HG02852 (cell line): ENCODE data around the gene ALOX5AP.
A peak's percentile ranks its signal among the peaks of the same experiment; 100 is the strongest.

Experiments
- ATAC-seq: cut with Tn5 transposase; IDR thresholded peaks from one replicate; pipeline ENCODE4 v1.9.1; 2021; ENCODE audit warnings: mild to moderate bottlenecking, moderate library complexity; ENCODE audit not compliant: unreplicated experiment

The ALOX5AP gene

DNA sequence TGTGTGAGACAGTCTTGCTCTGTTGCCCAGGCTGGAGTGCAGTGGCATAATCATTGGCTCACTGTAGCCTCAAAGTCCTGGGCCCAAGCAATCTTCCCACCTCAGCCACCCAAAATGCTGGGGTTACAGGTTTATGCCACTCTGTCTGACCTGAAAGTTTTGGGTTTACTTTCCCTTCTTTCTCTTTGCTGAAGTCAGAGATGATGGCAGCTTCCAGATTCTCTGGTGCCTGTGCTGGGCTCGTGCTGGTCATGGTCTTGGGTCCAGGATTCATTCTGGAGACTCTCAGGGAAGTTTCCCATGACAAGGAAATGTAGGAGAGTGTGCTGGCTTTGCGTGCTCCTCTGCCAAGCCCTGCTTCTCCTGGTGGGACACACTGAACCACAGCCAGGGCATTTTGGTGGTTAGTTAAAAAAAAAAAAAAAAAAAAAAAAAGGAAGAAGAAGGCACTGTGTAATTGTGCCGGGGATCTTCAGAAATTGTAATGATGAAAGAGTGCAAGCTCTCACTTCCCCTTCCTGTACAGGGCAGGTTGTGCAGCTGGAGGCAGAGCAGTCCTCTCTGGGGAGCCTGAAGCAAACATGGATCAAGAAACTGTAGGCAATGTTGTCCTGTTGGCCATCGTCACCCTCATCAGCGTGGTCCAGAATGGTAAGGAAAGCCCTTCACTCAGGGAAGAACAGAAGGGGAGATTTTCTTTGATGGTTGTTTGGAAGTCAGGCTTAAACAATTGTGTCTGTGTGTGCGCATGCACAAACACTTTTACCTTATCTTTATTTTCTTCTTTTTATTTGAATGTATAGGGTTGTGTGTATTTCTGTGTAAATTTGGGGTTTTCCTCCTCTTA is at the start of gene ALOX5AP:
TSS of gene ALOX5AP (plus strand) at position 519 of the 847 bp plus-strand sequence. CDS start at position 582, 63 bp downstream.
- peak; percentile 75 for ATAC-seq

DNA sequence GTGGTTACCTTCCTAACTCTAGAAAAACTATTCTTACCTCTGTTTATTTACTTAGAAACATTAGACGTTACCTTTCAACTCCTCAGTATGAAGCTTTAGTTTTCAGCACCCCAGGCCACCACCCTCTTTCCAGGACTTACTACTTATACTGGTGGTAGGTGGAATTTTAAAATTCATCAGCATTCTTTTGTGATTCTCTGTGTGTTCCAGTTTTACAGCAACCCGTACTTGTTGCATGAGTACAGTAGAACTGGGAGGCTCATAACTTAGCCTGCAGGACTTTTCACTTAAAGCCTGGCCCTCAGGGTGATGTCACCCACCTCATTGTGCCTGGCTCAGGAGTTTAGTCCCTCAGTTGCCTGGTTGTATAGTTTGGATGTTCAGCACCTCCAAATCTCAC is 49.4 kb upstream of the ALOX5AP start:
- ATAC-seq, result no peak

DNA sequence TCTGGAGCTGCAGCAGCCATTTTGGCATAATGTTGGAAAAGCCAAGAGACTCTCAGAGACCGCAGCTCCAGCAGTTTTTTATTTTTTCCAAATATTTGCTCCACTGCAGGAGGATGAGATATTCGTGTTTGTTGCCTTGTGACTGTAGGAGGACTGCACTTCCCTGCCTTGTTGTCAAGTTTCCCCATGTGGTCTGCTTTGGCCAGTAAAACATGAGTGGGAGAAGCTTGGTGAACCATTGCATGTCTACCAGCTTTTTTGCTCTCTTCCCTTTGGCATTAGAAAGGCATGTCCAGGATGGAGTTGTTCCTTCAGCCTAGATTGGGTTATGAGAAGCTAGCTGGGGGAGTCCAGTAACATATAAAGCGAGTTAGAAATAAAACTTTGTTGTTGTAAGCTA is 47.7 kb upstream of the ALOX5AP start:
- no peak for ATAC-seq

DNA sequence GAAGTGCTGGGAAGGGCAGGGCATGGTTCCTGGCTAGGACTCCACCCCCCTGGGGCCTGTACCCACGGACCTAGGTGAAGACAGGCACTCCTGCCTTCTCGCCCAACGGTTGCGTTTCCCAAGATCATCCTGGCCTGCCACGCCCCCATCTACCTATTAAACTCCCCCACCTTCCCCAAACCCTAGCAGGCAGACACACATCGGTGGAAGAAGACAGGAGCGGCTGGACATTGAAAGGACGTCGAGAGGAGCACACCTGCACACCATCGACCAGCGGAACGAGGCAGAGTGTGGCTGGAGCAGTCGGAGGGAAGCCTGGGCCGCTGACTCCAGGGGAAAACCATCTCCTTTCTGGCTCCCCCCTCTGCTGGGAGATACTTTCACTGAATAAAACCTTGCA is 45.6 kb upstream of the ALOX5AP start:
- ATAC-seq, result no peak

DNA sequence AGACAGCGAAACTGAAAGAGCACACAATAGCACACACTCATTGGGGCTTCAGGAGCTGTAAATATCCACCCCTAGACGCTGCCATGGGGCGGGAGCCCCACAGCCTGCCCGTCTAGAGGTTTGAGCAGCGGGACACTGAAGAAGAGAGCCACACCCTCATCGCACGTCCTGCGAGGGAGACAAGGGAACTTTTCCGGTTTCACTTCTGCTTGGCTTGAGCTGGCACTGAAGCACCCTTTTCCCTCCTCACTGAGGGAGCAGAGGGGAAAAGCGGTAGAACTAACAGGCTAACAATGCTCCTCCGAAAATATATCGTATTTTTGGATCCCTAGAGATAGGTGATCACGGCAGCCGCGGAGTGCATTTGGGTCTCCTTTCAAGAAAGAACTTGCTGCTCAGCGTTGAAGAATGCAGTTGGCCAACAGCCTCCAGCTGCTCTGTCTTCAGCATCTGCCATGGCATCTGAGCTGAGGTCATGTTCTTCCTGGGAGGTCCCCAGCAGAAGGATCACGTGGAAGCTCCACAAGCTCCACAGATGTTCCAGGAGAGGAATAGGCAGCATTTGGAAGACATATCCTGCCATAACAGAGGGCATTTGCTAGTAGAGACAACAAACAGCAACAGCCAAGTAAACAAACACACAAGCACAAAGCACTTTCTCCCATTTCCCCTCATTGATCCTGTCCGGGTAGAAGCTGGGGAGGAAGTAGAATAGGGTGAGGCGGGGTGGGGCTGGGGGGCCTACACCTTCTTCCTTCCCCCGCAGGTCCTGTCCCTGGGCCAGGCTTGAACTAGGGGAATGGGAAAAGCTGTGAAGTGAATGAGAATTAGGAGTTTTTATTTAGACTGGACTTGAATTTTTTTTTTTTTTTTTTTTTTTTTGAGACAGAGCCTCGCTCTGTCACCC is 44.8 kb upstream of the ALOX5AP start:
- no peak for ATAC-seq

DNA sequence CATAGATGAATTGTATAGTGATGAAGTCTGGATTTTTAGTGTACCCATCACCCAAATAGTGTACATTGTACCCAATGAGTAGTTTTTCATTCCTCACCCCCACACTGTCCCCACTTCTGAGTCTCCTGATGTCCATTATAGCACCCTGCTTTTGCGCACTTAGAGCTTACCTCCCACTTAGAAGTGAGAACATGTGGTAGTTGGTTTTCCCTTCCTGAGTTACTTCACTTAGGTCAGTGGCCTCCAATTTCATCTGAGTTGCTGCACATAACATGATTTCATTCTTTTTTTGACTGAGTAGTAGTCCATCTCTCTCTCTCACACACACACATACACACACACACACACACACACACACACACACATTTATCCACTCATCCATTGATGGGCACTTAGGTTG is 43.2 kb upstream of the ALOX5AP start:
- no peak for ATAC-seq

DNA sequence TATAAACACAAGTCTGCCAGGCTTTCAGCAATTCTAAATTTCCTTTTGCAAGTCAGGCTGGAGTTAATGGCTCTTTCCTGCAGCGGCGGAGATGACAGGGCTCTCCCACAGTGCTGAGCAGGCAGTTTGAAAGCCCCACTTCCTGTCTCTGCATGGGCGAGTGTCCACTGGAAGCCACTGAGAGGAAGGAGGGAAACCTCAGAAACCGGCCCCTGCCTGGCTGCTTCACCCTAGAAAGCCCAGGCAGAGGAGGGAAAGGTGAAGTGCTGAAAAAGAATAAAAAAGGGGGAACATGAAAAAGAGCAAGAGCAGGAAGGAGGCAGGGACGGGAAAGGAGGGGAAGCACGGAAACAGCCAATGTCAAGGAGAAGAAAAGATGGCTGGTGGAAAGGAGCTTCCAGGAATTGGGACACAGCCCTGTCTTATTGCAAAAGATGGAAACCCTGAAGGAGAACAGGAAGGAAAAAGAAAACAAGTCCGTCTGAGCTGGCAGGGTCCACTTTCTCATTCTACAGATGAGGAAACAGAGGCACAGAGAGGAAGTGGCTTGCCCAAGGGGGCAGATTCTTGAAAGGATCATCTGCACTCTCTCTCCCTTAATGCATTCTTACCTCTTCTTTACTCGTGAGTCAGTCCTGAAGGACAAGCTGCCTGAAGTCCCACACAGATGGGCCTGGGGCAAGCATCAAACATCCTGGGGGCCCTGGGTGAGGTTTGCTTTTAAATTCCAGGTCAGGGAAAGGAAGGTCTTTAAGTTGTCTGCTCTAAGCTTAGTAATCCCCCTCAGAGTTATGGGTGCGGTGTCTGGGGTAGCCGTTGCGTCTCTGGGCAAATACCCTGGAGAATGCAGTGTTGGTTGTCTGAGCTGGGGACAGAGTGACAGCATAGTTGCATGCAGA is 38.8 kb upstream of the ALOX5AP start:
- no peak for ATAC-seq

DNA sequence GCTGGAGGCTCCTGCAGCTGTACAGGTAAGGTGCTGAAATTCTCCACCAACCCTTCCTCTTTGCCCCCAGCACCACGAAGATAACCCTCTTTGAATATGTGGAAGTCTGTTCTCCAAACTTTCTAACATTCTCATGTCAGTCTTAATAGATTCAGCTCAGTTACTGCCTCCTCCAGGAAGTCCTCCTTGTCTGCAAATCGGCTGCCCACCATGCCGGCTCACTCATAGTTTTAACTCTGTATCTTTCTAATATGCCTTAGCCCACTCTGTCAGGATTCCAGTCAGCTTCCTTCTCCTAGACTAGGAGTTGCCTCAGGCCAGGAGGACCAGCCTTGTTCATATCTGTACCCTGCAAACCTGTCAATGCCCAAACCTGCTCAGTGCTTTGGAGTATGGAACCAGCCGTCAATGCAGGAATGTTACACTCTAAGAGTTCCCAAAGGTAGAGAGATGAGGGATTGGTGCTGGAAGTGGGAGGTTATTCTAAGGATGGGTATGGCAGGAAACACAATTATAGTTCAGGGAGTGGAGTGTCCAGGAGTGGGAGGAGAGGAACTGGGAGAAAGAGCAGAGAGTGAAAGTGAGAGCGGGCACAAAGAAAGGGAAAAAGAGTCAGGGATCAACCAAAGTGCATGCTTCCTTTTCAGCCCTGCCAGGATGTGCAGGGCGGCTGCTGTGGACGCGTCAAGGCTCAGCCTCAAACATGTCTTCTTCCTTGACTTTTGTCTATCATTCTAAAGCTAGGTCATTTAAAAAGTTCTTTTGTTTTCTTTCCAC is 38.0 kb upstream of the ALOX5AP start:
- no peak for ATAC-seq

DNA sequence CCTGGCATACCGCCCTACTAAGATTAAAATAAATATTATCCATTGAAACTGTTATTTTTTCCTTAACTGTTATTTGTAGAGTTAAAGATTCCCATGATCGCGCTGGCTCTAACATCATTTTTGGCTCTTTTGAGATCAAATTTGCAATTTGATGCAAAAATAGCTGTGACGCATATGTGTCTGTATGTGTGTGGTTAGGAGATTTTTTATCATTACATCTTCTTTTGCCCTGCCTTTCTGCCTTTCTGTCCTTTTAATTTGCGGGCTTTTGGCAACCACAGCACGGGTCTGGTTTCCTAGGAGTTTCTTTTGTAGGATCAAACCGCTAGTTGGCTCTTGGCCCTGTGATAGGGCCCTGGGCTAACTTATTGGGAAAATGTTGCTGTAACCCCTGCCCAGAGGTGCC is 37.3 kb upstream of the ALOX5AP start:
- no peak for ATAC-seq

DNA sequence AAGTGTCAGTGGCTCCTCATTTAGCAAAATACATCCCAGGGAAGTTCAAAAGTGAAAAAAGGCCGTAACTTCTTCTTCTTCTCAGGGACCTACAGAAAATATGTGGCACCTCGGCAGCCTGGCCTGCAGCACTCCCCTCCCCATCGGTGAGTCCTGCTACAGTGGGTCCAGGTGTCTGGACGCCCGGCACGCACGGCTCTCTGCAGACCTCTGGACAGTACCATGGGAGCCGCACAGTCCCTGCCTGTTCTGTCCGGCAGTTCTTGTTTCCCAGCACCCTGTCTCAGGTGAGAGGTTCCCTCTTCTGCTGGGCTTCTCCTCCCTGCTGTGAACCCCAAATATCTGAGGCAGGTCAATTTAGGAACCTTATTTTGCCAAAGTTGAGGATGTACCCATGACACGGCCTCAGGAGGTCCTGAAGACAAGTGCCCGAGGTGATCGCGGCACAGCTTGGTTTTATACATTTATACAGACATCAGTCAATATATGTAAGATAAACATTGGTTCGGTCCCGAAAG is 36.8 kb upstream of the ALOX5AP start:
- ATAC-seq, result no peak

DNA sequence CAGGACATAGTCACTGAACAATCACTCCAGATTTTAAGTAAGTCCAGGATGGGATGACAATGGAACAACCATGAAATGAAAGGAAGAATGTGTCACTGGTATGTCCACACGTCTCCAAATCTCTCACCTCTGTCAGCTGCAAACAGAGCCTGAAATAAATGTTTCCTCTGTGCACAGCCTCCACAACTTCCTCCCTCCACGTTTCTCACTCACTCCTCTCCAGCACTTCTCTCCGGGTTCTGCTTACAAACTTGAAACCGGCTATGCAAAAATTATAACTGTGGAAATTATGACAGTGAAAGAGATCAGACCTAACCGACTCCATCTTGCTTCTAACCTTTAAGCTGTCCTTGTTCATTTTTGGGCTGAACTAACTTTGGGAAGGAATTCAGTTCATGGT is 35.0 kb upstream of the ALOX5AP start:
- no peak for ATAC-seq

DNA sequence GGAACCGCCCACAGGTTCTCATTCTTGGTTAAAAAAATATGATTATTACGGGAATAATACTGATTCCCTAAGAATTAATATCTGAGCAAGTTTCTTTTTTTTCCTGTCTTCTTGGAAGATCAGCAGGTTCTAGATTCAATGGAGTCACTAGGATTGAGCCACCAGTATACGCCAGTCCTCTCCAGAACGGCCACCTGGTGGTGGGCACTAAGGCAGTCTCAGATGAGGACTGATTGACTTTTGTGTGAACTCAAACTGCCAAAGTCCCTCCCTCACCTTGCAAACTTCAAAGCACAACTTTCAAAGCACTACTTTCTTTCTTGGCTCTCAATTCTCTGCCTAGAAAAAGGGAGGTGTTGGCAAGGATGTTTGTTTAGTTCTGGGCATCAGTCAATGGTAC is 33.3 kb upstream of the ALOX5AP start:
- ATAC-seq, result no peak

DNA sequence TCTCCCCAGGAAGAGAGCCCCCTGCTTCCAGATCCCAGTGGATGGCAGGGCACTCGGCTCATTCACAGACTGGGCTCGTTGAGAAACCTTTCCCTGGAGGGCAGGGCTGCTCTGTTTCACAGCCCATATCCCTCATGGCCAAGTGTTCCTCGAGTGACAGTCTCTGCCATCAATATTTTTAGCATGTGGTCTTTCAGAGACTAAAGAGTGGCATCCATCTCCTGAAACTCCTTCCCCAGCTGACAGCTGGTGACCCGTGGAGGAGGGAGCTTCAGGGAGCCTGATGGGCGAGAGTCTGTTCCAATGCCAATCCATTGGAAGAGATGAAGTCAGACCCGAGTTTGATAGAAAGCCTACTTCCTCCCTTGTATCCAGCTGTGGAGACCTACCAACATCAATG is 30.7 kb upstream of the ALOX5AP start:
- no peak for ATAC-seq

DNA sequence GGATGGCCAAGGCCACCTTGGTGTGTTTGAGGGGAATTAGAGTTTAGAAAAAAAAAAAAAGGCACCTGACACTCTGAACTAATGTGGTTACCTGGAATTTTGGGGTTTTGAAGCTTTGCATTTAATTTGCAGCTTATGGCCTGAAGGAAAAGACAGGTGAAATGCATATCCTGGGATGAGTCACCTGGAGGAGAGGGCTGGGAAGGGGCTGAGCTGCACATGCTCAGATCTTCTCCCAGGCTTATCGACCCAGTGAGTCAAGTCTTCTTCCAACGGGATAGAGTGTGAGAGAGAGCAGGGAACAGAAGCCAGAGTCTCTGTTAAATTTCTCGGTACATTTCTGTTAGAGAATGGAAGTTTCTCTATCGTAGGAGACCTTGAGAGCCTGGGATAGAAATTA is 29.7 kb upstream of the ALOX5AP start:
- ATAC-seq, result no peak

DNA sequence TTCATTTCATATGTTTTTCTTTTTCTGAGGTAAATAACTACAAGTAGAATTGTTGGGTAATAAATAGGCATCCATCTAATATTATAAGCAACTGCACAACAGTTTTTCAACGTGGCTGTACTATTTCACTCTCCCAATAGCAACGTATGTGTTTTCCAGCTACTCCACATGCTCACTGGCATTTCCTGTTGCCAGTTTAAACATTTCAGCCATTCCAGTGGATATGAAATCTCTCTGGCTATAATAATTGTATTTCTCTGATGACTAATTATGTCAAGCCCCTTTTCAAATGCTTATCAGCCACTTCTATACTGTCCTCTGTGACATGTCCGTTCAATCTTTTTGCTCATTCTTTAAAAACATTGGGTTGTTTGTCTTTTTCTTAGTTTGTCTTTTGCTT is 26.8 kb upstream of the ALOX5AP start:
- ATAC-seq, result no peak

DNA sequence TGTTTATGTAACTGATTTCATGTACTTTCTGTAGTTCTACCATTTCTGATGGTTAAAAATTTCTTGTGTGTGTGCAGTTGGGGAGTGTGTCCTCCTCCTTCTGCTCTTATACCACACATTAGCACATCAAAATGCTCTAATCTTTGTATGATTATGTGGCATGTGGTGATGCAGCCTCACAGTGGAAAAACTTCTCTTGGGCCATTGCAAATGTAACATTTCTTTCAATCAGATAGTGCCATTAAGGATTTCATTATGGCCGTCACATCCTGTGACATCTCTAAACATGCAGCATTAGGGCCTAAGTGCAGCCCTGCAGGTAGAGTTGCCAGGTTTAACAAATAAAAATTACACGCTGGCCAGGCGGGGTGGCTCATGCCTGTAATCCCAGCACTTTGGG is 24.9 kb upstream of the ALOX5AP start:
- ATAC-seq, result no peak

DNA sequence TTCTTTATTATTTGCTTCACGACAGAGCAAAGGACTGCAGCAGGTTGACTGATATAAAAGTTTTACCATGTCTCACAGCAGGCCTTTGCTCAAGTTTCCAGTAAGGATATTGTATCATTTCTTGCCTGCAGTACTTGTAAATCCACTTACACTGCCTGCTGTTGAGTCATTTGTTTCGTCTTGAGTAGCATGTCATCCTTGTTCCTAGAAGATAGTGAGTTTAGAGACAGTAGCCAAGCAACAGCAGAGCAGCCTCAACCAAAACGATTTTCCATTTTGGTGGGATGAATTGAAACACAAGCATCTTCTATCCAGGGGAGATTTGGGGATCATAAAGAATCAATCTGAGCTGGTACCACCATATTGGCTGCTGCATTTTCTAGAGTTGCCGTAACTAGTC is 24.0 kb upstream of the ALOX5AP start:
- no peak for ATAC-seq

DNA sequence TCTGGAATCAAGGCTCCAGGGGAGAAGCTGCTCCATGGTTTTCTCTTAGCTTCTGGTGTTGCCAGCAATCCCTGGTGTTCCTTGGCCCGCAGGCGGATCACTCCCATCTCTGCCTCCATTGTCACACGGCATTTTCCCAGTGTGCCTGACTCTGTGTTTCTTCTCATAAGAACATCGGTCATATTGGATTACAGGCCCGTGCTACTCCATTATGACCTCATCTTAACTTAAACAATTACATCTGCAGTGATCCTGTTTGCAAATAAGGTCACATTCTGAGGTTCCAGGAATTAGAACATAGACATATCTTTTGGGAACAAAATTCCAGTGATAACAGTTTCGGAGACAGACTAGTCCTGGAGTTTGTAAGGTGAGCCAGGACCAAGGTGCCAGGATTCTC is 23.5 kb upstream of the ALOX5AP start:
- no peak for ATAC-seq

DNA sequence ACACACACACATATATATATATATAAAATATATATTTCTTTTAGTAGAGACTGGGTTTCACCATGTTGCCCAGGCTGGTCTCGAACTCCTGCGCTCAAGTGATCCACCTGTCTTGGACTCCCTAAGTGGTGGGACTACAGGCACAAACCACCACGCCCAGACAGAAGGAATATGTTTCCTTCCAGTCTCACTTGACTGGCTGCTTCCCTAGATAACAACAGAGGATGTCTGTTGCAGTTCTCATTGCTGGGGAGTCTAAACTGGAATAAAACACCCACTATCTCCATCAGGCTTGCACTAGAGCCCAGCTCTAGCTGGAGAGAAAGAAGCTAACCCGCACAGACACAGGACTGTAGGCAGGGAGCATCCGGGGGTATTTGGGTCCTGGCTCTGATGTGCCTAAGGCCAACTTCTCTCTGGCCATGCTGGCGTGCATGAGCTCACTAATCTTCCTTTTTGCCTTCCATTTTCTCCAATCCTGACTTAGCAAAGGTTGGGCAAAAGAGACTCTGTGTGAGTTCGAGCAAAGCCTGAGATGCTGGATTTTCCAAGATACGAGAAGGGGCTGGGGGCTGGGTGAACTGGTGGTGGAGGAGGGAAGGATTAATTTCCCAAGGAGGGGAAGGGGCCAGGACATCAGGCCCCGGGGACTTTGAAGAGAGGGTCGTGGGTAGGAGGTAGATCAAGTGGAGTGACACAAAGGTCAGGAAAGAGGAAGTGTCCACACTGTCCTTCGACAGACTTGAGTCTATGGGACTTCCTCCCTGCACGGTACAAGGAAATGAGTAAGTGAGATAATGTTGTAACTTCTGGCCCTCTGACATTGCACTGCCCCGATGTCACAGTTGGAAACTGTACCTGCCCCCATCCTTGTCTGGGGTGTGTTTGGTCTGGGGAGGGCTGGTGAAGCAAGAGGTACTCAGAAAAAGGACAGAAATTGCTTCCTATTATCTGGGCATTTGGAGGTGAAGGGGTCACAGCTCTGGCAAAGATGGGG is 22.5 kb upstream of the ALOX5AP start:
- no peak for ATAC-seq
